ENCODE measurements around the gene FAM136A. TPM values are rescaled to one million over a fixed set of nuclear protein-coding genes. Genes with fewer than 3 reads are reported as not detected.

Gene FAM136A
- total and polyA plus RNA-seq, 2 of the 13 experiments (the other 11 are each of a cell fraction or from before 2014, with no cell fraction given): 77.8 to 126 TPM

- peak; percentile 91 for TF ChIP-seq ARID4A (CRISPR knock-in tag; IDR thresholded peaks at IDR 0.05; ENCODE audit: borderline replicate concordance)
- TF ChIP-seq ZNF460 (CRISPR knock-in tag; IDR thresholded peaks at IDR 0.05; ENCODE audit: borderline replicate concordance): peak; percentile 83; the same call in 1 of the 2 replicates
- peak; percentile 58; the same call in 1 of the 2 replicates for TF ChIP-seq ZNF788 (CRISPR knock-in tag; IDR thresholded peaks at IDR 0.05; ENCODE audit: borderline replicate concordance)
- TF ChIP-seq ZNF503 (CRISPR knock-in tag; IDR thresholded peaks at IDR 0.05): peak; percentile 82
- peak; percentile 81; the same call in 1 of the 2 replicates for TF ChIP-seq ZNF12 (CRISPR knock-in tag; IDR thresholded peaks at IDR 0.05)
- TF ChIP-seq KLF6 (CRISPR knock-in tag; IDR thresholded peaks at IDR 0.05): peak; percentile 66; the same call in 1 of the 2 replicates
- peak; percentile 57; the same call in 1 of the 2 replicates for TF ChIP-seq MYPOP (CRISPR knock-in tag; IDR thresholded peaks at IDR 0.05)
- TF ChIP-seq ZBTB4 (CRISPR knock-in tag; IDR thresholded peaks at IDR 0.05; ENCODE audit: borderline replicate concordance): peak; percentile 25; the same call in 1 of the 2 replicates
- TF ChIP-seq ZBTB7B (CRISPR knock-in tag; IDR thresholded peaks at IDR 0.05): peak; percentile 59; the same call in 1 of the 2 replicates
- TF ChIP-seq TFDP1 (CRISPR knock-in tag; IDR thresholded peaks at IDR 0.05; ENCODE audit: borderline replicate concordance): peak; percentile 75; the same call in 1 of the 2 replicates
- TF ChIP-seq HDAC1 (CRISPR knock-in tag; IDR thresholded peaks at IDR 0.05): peak; percentile 94
- TF ChIP-seq MTA1 (CRISPR knock-in tag; IDR thresholded peaks at IDR 0.05; ENCODE audit: borderline replicate concordance): peak; percentile 68; the same call in 1 of the 2 replicates
- peak; percentile 77; the same call in 1 of the 2 replicates for TF ChIP-seq RFXAP (CRISPR knock-in tag; IDR thresholded peaks at IDR 0.05; ENCODE audit: borderline replicate concordance)
- peak; percentile 100 for TF ChIP-seq TGIF2 (CRISPR knock-in tag; IDR thresholded peaks at IDR 0.05)
- peak; percentile 66; the same call in 1 of the 2 replicates for TF ChIP-seq GATA4 (IDR thresholded peaks at IDR 0.05; ENCODE audit: borderline replicate concordance, low read depth)
Measured at GRCh38 chr2:70269422-70270302, 32.2 kb downstream of the FAM136A start (continued).

Data from HepG2 (cell line).